ENCODE measurements around the gene PELI3.

DNA sequence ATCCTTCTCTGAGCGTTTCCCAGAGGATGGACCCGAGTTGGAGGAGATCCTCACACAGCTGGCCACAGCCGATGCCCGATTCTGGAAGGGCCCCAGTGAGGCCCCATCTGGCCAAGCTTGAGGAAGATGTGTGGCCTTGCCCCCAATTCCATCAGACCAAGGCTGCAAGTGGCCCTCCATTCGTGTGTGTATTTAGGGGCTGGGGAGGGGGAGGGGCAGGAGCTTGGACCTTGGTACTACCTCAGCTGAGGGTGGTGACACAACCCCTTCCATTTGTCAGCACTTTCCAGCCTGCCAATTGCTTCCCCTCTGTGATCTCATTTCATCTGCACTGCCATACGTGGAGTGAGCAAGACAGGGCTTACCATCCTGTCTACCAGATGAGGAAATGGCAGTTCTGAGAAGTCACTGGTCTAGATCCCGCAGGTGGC, 42.4 kb downstream of the PELI3 start:
- TF ChIP-seq EP300 (IDR thresholded peaks at IDR 0.05) (no peak), POLR2A (IDR thresholded peaks at IDR 0.05; ENCODE audit: low read depth) (no peak)
- TF ChIP-seq, protein P1, sequence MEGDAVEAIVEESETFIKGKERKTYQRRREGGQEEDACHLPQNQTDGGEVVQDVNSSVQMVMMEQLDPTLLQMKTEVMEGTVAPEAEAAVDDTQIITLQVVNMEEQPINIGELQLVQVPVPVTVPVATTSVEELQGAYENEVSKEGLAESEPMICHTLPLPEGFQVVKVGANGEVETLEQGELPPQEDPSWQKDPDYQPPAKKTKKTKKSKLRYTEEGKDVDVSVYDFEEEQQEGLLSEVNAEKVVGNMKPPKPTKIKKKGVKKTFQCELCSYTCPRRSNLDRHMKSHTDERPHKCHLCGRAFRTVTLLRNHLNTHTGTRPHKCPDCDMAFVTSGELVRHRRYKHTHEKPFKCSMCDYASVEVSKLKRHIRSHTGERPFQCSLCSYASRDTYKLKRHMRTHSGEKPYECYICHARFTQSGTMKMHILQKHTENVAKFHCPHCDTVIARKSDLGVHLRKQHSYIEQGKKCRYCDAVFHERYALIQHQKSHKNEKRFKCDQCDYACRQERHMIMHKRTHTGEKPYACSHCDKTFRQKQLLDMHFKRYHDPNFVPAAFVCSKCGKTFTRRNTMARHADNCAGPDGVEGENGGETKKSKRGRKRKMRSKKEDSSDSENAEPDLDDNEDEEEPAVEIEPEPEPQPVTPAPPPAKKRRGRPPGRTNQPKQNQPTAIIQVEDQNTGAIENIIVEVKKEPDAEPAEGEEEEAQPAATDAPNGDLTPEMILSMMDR (IDR thresholded peaks at IDR 0.05): no peak

Measured in esophagus muscularis mucosa (tissue), 4 donors.